ENCODE data around the gene IL17C.
A peak's percentile ranks its signal among the peaks of the same experiment; 100 is the strongest.

- TF ChIP-seq CTCF (IDR thresholded peaks at IDR 0.05; ENCODE audit: low read depth, low read length, poor library complexity, severe bottlenecking) (peak; percentile 62), EZH2phosphoT487 (IDR thresholded peaks at IDR 0.05; ENCODE audit: borderline replicate concordance, low read length) (no peak)
Measured at GRCh38 chr16:88628512-88628974, 9.8 kb upstream of the IL17C start.

All from DOHH2 (cell line).